HUDEP-2 (cell line): ENCODE measurements around the gene SPR.

ENCODE experiments used
- DNase-seq, 76 experiments: peaks; one replicate each; lab custom pipeline; 2025; ENCODE audit not compliant: unreplicated experiment in 76 of 76; lab: John Stamatoyannopoulos, UW

Gene SPR

DNA sequence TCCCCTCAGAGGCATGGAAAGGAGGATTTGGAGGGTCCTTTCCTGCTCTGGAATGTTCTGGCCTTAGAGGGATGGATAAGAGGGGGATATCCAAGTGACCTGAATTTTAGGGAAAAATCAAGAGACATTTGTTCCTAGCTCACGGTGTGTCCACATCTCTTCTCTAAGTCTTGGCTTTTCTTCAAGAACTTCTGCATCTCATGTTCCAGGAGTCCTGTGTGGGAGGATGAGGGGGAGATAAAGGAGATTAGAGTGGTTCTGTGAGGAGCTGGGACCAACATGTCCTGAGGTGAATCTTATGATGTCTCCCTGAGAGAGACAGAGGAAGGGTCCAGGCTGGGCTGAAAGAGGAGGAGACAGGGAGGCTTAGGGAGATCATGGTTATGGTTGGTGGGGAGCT, 41.8 kb downstream of the SPR start:
- DNase-seq = no peak

GRCh38 chr2:72931280-72931910, 44.2 kb downstream of the SPR start:
- DNase-seq = no peak

GRCh38 chr2:72932045-72932740, 45.0 kb downstream of the SPR start:
- DNase-seq = no peak

DNA sequence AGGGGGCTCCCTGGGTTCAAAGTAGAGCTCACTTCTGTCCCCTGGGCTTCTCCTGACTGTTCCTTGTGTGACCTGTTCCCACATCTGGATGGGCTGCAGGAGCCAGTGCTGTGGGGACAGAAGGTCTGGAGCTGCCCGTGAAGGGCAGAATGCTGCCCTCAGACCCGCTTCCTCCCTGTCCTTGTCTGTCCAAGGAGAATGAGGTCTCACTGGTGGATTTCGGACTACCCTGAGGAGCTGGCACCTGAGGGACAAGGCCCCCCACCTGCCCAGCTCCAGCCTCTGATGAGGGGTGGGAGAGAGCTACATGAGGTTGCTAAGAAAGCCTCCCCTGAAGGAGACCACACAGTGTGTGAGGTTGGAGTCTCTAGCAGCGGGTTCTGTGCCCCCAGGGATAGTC, 45.6 kb downstream of the SPR start:
- no peak for DNase-seq

GRCh38 chr2:72933207-72933606, 46.0 kb downstream of the SPR start:
- no peak for DNase-seq

GRCh38 chr2:72933646-72934151, 46.5 kb downstream of the SPR start:
- no peak for DNase-seq

- peak in 36 of 76 experiments; percentile 2 to 64 (median 26) for DNase-seq
Measured at GRCh38 chr2:72934683-72935610, 47.7 kb downstream of the SPR start.

DNA sequence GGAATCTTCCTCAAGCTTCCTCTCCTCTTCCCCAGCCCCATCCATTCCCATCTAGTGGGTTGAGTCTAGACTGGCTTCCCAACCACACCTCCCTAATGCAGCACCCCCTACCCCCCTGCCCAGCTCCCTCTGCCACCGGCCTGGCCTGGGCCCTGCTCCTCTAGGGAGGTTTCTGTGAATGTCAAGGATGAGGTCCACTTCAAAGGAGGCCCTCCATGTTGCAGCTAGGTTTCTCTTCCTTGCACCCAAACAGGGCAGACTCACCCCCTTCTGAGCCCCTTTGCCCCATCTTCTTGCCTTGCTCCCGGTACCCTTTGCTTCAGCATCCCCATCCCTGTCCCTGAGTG, 48.4 kb downstream of the SPR start:
- DNase-seq = no peak

DNA sequence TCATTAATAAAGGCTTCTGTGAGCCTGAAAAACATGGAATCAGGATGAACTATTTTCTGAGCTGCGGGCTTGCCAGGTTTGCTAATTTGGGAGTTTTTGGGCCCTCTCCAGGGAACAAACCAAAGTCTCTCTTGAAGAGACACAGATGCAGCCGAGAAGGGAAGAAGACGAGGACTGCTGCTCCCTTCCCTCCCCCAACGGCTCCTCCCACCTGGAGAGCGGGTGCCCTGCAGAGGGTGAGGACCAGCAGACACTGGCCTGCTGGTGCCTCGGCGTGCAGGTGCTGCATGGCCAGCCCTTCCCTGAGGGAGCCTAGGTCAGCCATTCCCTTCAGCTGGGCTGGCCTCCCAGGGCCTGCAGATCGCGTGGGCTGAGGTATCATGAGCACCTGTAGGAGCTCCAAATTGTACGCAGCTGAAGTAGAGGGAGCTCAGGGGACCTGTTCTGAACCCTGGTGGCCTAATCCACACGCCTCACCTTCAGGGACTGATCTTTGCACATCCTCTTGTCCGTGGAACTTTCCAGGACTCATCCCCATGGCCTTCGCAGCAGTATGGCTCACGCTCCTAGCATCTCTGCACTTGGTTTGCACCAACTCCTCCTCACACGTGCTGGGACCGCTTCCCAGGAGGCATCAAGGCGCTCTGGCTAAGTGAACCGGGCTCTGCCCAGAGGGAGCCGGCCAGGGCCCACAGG, 49.6 kb downstream of the SPR start:
- no peak for DNase-seq

GRCh38 chr2:72937356-72937669, 50.1 kb downstream of the SPR start:
- no peak for DNase-seq

DNA sequence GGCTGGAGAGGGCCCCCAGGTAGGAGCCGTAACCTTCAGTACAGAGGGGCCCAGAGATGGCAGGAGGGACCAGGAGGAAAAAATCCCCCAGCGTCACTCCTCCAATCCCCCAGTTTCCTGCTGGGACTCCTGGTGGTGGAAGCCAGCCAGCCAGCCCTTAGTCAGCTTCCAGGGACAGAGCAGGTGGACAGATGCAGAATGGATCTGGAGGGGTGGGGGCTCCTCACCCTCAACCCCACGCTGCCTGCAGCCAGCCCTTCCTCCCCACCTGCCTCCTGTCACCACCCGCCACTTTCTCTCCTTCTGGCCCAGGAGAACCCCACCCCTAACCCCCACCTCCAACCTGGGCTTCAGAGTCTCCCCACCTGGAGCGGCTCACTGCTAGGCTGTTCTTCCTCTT, 51.2 kb downstream of the SPR start:
- no peak for DNase-seq

GRCh38 chr2:72940361-72940760, 53.2 kb downstream of the SPR start:
- no peak for DNase-seq

DNA sequence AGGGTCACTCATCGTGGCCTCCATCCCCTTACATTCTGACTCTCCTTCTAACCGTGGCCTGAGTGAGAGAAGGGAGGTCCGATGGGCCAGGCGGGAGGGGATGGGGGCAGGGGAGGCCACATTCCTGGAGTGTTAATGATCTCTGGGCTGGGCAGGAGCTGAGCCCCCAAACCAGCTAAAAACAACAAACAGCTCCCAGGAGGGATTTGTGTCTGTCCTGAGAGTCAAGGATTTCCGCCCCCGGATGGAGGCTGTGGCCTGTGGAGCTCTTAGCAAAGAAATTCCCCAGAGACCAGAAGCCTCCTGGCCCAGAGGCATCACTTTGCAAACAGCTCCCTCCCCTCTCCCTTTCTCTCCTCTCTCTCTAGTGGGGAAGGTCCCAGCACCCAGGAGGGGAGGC, 53.6 kb downstream of the SPR start:
- DNase-seq = no peak
